Stimulated activated CD4-positive, alpha-beta T cell treated with anti-CD3 and anti-CD28 coated beads, Interleukin-1b, Interleukin-23, amount 100 ng/mL, for 4 hours (primary cell): ENCODE results near the gene DDR1.
"Not testable (repeated sequence)": the region's sequence is repeated elsewhere in the genome, so short reads cannot be mapped to it uniquely, and the experiment has no call there.

Experiments
- DNase-seq, 2 donors: peaks; one replicate each; pipeline ENCODE4 v3.0.0-alpha.2; 2020; ENCODE audit warnings: low read depth in 2 of 2

Gene DDR1

DNA sequence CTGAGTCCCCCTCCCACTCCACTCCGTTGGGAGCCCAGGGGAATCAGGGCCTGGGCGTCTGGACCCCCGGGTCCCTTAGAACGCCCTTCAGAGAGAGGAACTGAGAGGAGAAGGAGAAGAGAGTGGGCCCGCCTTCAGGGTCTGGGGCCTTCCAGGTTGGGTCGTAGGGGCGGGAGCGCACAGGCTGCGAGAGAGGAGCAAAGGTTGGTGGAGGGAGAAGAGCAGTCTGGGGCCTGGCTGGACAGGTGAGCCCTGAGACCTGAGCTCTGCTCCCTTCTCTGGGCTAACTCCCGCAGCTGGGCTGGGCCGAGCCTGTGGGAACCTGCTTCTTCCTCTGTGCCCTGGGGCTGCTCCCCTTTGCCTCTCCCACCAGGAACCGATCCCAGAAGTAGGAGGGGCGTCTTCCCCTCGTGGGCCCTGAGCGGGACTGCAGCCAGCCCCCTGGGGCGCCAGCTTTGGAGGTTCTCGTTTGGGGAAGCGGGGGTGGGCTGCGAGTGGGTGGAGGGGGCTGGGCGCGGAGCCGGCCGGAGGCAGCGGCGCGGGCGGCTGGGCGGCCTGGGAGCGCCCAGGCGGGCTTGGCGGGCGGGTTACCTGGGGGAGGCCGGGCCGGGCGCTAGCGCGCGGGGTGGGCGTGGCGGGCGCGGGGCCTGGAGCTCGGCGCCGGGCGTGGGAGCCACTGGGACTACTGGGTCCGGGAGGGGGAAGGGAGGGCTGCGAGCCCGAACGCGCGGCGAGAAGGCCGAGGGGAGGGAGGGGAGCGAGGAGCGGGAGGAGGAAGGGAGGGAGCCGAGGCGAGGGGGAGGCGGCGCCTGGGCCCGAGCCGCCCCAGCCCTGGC is at the start of gene DDR1:
DDR1 (plus strand) TSS at position 835 of the 836 bp plus-strand sequence. CDS start 4,211 bp downstream, outside the sequence.
- DNase-seq: peak; percentile 30 to 41

DNA sequence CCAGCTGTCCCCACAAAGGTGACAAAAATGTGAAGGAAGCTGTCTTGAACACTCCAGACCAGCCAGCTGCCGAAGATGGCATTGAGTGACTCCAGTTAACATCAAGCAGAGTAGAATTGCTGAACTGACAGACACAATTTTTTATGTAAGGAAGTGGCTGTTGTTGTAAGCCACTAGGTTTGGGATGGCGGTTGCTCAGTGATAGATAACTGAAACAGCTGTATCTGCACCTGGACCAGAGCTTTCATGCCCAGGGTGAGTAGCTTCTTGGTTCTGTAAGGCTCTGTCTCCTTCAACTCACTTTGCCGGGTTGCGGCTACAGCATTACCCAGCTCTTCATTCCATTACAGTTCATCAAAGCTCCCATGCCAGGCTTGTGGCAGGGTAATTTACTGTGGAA is 49.7 kb upstream of the DDR1 start:
- DNase-seq: no peak

DNA sequence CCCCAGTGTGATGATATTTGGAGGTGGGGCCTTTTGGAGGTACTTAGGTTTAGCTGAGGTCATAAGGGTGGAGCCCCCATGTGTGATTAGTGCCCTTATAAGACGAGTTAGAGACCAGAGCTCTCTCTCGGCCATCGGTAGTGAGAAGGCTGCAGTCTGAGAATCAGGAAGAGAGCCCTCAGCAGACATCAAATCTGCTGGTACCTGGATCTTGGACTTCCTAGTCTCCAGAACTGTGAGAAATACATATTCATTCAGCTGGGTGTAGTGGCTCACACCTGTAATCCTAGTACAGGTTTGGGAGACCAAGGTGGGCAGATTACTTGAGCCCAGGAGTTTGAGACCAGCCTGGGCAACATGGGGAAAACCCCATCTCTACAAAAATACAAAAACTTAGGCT is 48.7 kb upstream of the DDR1 start:
- DNase-seq: no peak

DNA sequence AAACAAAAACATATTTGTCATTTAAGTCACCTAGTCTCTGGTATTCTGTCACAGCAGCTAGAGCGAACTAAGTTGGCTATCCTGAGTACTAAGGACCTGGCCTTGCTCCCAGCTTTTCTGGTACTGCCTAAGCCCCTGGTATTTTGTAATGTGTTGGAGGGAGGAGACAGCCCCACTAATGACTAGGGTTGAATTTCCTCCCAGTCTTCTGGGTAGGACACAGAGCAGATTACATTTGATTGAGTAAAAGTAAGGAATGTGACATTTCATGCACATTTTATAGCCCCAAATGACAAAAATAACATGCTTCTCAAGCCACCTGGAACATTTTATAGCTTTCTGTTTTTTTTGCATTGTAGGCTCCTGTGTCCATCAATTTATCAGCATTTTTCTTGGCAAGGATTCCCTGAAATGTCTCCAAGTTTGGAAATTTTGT is 47.9 kb upstream of the DDR1 start:
- no peak for DNase-seq

DNA sequence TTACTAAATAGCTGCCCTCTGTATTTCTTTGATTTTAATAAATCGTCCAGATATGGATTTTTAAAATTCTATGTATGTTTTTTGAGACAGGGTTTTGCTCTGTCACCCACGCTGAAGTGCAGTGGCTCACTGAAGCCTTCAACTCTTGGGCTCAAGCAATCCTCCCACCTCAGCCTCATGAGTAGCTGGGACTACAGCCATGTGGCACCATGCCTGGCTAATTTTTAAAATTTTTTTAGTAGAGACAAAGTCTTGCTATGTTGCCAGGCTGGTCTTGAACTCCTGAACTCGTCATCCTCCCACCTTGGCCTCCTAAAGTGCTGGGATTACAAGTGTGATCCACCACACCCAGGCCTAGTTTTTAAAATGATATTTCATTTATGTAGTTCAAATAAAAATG is 47.4 kb upstream of the DDR1 start:
- DNase-seq: no peak

DNA sequence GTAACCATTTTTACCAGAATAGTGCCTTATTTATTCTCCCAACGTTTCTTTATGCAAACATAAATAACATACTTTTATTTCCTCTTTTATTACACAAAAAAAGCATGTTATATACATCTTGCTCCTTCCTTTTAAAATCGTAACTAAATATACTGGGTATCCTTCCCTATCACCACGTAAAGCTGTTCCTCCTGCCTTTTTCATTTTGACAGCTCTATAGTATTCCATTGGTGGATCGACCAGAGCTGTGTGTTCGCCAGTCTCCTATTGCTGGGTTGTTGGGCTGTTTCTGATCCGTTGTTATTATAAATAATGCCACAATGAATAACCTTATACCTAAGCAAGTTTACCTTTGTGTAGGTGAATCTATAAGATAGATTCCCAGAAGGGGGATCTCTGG is 46.9 kb upstream of the DDR1 start:
- DNase-seq: no peak

DNA sequence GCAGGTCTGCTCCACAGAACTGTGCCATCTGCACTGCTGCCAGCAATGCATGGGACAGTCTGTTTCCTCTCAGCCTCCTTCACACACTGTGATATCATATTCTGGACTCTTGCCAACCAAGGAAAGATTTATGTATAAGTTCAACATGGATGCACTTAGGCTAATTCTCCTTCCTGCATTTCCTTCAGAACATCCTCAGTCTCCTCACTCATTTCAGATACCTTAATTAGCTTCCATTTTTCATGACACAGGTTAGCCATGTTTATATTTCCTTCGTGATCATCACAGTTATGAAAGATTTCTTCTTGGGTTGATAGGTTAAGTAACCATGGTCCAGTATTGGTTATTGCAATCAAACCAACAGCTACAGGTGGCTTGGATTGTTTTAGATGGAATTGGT is 46.4 kb upstream of the DDR1 start:
- no peak for DNase-seq

DNA sequence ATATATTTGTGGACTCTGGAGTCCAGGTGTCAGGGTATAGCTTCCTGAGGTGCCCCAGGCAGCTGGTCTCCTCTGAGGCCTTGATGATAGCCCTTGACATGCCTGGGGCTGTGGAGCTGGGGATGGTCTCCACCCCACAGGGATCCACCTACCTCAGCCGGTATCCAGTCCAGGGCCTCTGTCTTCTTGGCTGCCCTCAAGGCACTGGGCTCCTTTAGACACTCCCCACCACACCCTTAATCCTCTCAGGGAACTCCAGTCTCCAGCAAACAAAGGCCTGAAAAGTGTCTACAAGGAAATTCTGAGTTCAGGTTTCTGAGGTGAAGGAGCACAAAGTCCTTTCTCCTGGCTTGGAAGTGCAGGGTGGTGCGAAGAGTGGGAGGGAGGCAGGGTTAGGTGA is 44.6 kb upstream of the DDR1 start:
- DNase-seq: no peak

DNA sequence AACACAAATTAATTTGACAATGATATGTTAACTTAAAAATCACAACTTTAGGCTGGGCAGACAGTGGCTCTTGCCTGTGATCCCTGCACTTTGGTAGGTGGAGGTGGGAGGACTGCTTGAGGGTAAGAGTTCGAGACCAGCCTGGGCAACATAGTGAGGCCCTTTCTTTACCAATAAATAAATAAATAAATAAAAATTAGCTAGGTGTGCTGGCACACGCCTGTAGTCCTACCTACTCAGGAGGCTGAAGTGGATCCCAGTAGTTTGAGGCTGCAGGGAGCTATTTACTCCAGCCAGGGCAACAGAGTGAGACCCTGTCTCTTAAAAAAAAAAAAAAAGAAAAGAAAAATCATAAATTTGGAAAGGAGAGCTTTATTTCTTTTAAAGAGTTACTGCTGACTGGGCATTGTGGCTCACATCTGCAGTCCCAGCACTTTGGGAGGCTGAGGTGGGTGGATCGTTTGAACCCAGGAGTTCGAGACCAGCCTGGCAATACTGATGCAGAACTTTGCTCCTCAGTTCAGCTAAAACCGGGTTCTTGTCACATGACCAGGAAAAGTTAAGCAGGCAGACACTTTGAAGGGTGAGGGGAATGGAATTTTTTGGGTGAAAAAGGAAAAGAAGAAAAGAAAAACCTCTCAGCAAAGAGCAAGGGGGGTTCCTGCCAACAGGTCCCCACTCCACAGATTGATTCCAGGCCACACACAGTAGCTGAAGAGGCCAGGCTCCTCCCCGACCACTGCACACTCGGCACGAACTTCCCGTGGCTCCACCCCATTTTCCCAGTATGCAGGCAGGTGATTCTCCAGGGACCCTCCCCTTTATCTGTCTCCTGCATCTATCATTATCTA is 44.0 kb upstream of the DDR1 start:
- no peak for DNase-seq

DNA sequence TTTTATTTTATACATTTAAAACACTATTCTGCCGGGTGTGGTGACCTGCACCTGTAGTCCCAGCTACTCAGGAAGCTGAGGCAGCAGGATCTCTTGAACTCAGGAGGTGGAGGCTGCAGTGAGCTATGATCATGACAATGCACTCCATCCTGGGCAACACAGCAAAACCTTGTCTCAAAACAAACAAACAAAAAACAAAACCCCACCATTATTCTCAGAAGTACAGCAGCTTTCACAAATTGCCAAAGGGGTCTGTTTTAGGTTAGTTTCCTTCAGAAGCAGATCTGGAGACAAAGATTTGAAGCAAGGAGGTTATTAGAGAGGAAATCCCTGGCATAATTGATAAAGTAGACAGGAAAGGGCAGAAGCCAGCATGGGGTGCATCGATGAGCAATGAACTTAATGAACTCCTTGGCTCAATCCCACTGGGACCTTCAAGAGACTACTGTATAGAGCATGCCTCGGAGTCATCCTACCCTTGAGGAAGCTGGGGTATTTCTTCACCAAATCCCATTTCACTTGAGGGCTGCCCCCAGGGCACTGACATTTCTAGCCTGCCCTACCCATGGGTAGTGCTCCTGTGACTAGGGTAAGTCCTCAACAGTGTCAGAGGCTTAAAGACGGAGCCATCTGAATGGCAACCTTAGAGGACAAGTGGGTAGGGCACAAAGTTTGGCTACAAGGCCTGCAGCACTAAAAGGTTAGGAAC is 43.2 kb upstream of the DDR1 start:
- no peak for DNase-seq

DNA sequence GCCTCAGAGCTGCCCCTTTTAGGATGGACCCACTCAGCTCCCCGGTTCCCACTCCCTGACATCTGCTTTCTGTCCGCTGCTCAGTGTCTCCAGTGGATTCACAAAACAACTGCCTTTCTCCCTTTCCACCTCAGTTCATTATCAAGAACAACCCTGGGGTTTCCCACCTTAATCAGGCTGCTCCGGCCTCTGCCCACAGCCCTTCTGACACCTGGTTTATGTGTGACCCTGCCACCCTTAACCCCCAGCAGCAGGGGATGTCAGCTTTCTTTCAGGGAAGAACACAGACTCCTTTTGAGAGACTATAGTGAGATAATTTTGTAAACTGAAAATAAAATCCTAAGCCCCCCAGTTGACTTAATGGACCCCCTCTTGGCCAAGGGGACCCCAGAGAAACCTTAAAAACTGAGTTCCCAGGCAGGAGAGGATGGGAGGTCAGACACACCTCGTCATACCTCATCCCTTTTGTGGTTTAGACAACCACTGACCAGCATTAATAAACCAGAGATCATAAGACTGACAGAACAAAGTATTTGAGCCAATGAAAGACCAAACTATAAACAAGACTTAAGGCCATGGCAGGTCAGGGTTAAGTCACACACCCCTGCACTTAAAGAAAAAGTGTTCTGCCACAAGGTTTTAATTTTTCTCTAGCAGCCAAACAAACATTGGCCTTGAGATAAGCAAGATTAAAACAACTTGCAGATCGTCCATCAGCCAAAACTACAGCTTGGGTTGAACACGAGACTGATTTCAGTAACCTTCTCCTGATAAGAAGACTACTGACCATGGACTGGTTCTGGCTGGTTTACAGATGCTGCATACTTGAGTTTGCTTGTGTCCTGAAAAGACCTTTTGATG is 42.4 kb upstream of the DDR1 start:
- DNase-seq: no peak

DNA sequence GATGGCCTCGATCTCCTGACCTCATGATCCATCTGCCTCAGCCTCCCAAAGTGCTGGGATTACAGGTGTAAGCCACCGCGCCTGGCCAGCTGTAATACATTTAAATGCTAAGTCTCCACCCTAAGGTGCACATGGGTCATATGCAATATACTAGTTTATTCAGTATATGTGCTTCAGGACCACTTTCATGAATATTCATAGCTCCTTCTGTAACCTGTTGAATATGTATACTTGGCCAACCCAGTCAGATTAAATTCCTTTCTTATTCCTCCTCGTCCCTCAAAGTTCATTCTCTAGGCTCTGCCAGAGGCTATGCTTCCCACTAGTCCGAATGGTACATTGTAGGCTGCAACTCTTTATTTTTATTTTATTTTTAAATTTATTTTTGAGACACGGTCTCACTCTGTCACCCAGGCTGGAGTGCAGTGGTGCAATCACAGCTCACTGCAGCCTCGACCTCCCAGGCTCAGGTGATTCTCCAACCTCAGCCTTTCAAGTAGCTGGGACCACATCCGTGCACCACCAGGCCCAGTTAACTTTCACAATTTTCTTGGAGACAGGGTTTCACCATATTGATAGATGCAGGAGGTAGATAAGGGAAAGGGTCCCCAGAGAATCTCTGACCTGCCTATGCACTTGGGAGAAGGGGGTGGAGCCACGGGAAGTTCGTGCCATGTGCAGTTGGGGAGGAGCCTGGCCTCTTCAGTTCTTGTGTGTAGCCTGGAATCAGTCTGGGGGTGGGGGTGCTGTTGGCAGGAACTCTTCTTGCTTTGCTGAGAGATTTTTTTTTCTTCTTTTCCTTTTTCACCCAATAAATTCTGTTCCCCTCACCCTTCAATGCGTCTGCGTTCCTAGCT is 41.3 kb upstream of the DDR1 start:
- no peak for DNase-seq

DNA sequence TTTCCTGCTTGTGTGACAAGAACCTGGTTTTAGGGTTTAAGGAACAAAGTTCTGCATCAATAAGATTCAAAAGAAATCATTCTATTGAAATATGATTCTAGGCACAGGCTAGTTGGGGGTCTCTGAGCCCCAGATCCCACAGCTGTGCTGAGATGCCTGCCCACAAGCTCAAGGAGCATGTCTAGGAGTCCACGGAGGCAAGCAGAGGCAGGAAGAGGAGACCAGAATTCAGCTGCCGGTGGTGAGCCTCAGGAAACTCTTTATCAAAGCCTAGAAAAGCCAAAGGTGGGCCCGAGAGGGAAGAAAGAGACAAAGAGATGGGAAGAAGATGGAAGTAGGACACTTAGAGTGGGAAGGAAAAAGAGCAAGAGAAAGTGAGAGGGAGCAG is 40.7 kb upstream of the DDR1 start:
- DNase-seq: no peak

DNA sequence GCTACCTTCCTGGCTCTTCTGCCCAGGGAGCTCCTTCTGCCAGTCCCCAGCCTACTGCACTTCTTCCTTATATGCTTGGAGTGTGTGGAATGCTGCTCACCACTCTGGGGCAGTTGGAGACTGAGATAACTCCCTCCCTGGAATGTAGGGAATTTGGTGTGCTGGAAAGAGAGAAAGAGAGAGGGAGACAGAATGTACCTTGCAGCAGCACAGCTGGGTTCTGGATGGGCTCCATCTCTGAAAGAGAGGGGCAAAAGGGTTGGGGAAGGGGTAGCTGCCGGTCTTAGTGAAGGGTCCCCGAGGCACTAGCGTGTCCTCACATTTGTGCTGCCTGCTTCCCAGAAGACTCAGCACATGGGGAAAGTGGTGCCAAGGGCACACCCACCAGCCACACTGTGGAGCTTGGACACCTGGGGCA is 40.2 kb upstream of the DDR1 start:
- no peak for DNase-seq

DNA sequence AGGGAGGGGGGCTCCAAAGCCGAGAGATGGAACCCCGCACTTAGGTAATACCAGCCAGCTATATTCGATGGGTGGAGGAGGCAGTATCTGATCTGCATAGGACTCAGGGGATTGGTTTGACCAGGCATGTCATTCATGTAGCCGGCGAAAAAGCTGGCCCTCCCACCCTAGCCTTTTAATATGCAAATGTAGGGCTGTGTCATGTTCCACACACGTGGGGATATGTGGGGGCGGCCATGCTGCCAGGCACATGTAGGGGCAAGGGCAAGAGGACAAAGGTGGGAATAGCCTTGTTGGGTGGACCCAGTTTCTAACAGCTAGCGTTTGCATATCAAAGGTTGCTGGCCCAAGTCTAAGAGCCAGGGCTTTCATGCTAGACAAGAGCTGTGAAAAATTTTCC is 39.1 kb upstream of the DDR1 start:
- no peak for DNase-seq

DNA sequence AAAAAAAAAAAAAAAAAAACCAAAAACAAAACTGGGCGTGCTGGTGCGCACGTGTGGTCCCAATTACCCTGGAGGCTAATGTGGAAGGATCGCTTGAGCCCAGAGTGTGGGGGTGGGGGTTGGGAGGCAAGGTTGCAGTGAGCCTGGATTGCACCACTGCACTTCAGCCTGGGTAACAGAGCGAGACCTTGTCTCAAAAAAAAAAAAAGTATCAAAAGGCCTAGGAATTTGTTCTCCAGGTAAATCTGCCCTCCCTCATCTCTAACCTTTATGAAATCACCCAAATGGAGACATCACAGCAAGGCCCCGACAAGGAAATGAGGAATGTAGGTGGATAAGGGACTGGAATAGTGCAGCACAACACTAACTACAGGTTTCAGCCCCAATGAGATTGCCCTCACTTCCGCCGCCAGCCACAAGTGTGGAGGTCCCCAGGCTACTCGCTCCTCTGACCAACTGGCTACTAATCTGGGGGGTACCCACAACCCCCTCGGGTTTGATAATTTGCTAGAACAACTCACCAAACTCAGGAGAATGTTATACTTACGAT is 36.8 kb upstream of the DDR1 start:
- DNase-seq: no peak

DNA sequence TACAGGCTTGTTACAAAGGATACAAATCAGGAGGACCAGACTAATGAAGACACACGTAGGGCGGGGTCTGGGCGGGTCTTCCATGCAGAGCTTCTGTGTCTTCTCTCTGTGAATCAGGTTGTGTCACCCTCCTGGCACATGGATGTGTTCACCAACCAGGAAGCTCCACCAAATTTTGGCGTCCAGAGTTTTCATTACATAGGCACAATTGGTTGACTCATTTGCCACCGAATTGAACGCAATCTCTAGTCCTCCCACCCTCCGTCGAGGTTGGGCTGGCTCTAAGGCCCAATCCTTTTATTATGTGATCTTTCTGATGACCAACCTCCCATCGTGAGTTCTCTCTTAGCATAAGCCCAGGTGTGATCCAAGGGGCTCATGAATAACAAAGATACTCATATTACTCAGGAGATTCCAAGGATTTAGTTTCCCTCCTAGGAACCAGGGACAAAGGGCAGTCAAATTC is 36.3 kb upstream of the DDR1 start:
- DNase-seq: no peak

DNA sequence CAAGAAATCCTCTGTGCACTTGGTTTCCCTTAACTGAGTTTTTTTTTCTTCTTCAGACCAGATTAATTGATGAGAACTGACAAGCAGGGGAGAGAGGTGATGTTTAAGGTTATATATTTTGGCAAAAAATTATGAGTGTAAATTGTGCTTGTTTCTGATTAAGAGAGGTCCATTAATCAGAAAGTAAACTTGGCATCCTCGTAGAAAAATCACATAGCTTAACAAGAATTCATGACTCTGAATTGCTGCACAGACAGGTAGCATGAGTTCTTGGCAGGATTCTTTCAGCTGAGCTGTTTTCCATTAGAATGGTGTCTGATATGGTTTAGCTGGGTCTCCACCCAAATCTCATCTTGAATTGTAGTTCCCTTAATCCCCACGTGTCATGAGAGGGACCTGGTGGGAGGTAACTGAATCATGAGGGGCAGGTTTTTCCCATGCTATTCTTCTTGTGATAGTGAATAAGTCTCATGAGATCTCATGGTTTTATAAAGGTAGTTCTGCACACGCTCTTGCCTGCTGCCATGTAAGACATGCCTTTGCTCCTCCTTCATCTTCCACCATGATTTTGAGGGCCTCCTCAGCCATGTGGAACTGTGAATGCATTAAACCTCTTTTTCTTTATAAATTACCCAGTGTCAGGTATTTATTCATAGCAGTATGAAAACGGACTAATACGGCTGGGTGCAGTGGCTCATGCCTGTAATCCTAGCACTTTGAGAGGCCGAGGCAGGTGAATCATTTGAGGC is 34.2 kb upstream of the DDR1 start:
- no peak for DNase-seq

DNA sequence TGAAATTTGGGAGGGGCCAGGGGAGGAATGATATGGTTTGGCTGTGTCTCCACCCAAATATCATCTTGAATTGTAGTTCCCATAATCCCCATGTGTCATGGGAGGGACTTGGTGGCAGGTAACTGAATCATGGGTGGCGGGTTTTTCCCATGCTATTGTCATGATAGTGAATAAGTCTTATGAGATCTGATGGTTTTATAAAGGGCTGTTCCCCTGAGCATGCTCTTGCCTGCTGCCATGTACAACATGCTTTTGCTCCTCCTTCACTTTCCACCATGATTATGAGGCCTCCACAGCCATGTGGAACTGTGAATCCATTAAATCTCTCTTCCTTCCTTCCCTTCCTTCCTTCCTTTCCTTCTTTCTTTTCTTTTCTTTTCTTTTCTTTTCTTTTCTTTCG is 31.9 kb upstream of the DDR1 start:
- DNase-seq: not testable (repeated sequence)
